Upper lobe of left lung (tissue), 6 donors: ENCODE measurements around the gene PLBD2. TPM values are rescaled to one million over a fixed set of nuclear protein-coding genes. Genes with fewer than 3 reads are reported as not detected.
A peak's percentile ranks its signal among the peaks of the same experiment; 100 is the strongest.

ENCODE experiments used
- ATAC-seq, 2 donors: fragments of 200-7000 bp; cut with Tn5 transposase; one replicate each; pipeline ENCODE4 v1.9.1; 2022; ENCODE audit warnings: mild to moderate bottlenecking in 2 of 2, moderate library complexity in 2 of 2; ENCODE audit not compliant: low FRiP score in 2 of 2
- DNase-seq, 2 donors: peaks; one replicate each; pipeline ENCODE4 v3.0.0-alpha.2; 2019 to 2020
- H3K27ac ChIP-seq, 4 donors: fragments of 200-600 bp; sonication (generic); one replicate each; pipeline ENCODE4 v1.5.1; 2016 to 2019
- H3K27me3 ChIP-seq, 4 donors: fragments of 200-600 bp; sonication (generic); one replicate each; pipeline ENCODE4 v1.5.1; 2017 to 2019
- H3K36me3 ChIP-seq, 4 donors: fragments of 200-600 bp; sonication (generic); one replicate each; pipeline ENCODE4 v1.5.1; 2016 to 2019
- H3K4me1 ChIP-seq, 4 donors: fragments of 200-600 bp; sonication (generic); one replicate each; pipeline ENCODE4 v1.5.1; 2018 to 2019
- H3K4me3 ChIP-seq, 4 donors: fragments of 200-600 bp; sonication (generic); one replicate each; pipeline ENCODE4 v1.5.1; 2017 to 2019; ENCODE audit warnings: mild to moderate bottlenecking in 2 of 4, moderate library complexity in 1 of 4
- H3K9me3 ChIP-seq, 4 donors: fragments of 200-600 bp; sonication (generic); one replicate each; pipeline ENCODE4 v1.5.1; 2018 to 2019
- EP300 ChIP-seq, 4 donors: sonication (generic); formaldehyde crosslinking; IDR thresholded peaks; one replicate each; pipeline ENCODE4 v1.5.1; 2017; ENCODE audit warnings: antibody characterized with exemption in 4 of 4, control low read depth in 2 of 4
- POLR2A ChIP-seq, 4 donors: fragments of 450-650 bp; IDR thresholded peaks; one replicate each; pipeline ENCODE4 v1.5.1; 2016 to 2017; ENCODE audit warnings: antibody characterized with exemption in 4 of 4, mild to moderate bottlenecking in 2 of 4
- POLR2AphosphoS5 ChIP-seq, 2 donors: sonication (generic); formaldehyde crosslinking; IDR thresholded peaks; one replicate each; pipeline ENCODE4 v1.5.1; 2017; ENCODE audit warnings: antibody characterized with exemption in 2 of 2
- WGBS, 2 donors: methylation state at CpG; one replicate each; pipeline ENCODE4 v1.1.5; 2017 to 2018; 5-methylcytosine and 5-hydroxymethylcytosine counted together
- total RNA-seq, 6 donors: library from RNA; depleted of rRNA in 4 of 6; stranded (reverse); fragments of >200 nt in 4 of 6; gene quantifications; one replicate each; pipeline versions ENCODE4 v1.1.0 to v1.2.1, GENCODE V29; 2016 to 2021
- TF ChIP-seq, protein P1 (sequence below), 6 experiments: fragments of 450-650 bp in 4 of 6; fragments of 200-600 bp in 2 of 6; sonication (generic) in 2 of 6; IDR thresholded peaks; one replicate each; pipeline ENCODE4 v1.5.1; 2016 to 2019; ENCODE audit warnings: antibody characterized with exemption in 6 of 6
- donor health status: DM: no; HTN: no; CAD: no; lungs with moderate emphysema.
- donor health status: DM: no; HTN: yes; CAD: no; lungs with severe emphysema.

PLBD2 gene
- total RNA-seq, 6 donors from 2014 or later: 19.5 to 60.0 (median 46.4) TPM

DNA sequence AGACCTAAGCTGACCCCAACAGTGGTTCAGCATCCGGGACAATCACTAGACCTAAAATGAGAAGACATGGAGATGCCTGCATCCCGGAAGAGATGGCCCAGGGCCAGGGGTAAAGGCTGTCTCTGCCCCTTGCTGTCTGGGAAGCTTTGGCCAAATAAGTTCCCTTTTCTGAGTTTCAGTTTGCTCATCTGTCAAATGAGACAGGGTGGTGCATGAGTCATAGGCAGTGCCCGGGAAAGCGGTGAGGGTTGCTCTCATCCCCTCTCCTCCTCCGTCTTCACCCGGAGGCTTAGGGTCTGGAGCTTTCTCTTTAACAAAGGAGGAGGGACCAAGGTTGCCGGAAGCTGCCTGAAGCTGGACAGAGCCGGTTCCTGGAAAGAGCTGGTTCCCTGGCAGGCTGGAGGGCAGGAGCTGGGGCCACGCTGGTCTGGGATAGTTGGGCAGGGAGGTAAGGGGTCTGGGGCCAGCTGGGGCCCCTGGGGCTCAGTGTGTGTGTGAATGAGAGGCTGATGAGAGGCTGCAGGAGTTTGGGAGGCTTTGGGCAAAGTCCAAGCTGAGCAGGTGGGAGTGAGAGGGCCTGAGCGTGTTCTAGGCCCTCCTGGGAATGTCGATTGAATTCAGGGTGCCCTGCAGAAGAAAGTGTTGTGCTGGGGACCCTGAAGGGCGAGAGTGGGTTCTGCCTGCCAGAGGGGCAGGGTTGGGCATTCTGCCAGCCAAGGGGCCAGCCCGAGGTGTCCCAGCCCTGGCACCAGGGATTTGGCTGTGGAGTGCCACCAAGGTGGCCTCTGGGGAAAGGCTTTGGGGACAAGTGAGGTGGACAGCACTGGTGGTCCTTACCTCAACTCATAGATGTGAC is 63.9 kb downstream of the PLBD2 start, which contains the start of gene SDSL:
Gene SDSL, plus strand, starts transcription at position 351 of the 856 bp plus-strand sequence. CDS start 5,603 bp downstream, outside the sequence.
- 12 to 17% methylated on average over 6 to 13 of the region's 13 CpGs for WGBS, 2 donors
- peak within 1 kb of the TSS; percentile 13 to 82 (median 68) for H3K27ac ChIP-seq
- DNase-seq (peak in 1 of 2 donors; percentile 83), ATAC-seq (peak; percentile 78 to 94)
- peak within 1 kb of the TSS; percentile 14 to 59 (median 44) for H3K4me3 ChIP-seq
- no peaks in the 10 kb centered on the region for H3K36me3 ChIP-seq
- peaks cover 5 to 22% (median 11%) of the 10 kb centered on the region in 4 donors for H3K4me1 ChIP-seq
- no peaks in the 10 kb centered on the region for H3K9me3 ChIP-seq
- no peaks in the 10 kb centered on the region for H3K27me3 ChIP-seq
- TF ChIP-seq POLR2AphosphoS5 (IDR thresholded peaks at IDR 0.05) (peak; percentile 28 to 31), EP300 (IDR thresholded peaks at IDR 0.05) (peak in 1 of 4 donors; percentile 46), POLR2A (IDR thresholded peaks at IDR 0.05) (peak in 1 of 4 donors; percentile 76)
- TF ChIP-seq, protein P1, sequence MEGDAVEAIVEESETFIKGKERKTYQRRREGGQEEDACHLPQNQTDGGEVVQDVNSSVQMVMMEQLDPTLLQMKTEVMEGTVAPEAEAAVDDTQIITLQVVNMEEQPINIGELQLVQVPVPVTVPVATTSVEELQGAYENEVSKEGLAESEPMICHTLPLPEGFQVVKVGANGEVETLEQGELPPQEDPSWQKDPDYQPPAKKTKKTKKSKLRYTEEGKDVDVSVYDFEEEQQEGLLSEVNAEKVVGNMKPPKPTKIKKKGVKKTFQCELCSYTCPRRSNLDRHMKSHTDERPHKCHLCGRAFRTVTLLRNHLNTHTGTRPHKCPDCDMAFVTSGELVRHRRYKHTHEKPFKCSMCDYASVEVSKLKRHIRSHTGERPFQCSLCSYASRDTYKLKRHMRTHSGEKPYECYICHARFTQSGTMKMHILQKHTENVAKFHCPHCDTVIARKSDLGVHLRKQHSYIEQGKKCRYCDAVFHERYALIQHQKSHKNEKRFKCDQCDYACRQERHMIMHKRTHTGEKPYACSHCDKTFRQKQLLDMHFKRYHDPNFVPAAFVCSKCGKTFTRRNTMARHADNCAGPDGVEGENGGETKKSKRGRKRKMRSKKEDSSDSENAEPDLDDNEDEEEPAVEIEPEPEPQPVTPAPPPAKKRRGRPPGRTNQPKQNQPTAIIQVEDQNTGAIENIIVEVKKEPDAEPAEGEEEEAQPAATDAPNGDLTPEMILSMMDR (IDR thresholded peaks at IDR 0.05): no peak

DNA sequence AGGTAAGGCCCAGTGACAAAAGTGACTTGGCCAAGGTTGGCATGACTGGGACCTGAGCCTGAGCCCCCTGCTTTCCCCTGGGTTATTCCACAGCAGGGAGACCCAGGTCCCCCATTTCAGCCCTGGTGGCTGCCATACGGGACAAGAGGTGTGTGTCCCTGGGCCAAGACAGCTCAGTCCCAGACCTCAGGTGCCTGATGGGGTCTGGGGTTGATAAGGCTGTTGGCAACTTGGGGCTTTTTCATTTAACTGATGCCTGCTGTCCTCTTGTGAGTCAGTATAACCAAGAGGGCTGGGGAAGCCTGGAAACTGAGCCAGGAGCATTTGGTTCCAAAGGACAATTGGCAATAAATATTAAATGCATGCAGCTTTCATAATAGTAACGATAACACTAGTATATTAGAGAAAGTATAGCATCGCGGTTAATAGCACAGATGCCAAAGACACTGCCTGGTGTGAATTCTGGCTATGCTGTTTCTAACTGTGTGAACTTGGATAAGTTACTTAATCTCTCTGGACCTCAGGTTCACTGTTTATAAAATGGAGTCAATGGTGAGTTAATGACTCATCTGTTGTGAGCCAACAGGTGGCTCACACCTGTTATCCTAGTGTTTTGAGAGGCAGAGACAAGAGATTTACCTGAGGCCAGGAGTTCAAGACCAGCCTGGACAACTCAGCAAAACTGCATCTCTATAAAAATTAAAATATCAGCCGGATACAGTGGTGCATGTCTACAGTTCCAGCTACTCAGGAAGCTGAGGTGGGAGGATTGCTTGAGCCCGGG is 64.7 kb downstream of the PLBD2 start:
- peak overlapping the region; percentile 13 to 82 (median 68) for H3K27ac ChIP-seq
- 82 to 83% methylated on average over 5 to 6 of the region's 6 CpGs for WGBS, 2 donors
- H3K4me3 ChIP-seq: peak overlapping the region in 3 of 4 donors; percentile 39 to 59 (median 49)
- no peaks in the 10 kb centered on the region for H3K9me3 ChIP-seq
- no peak for TF ChIP-seq POLR2A (IDR thresholded peaks at IDR 0.05)
- TF ChIP-seq, protein P1 (IDR thresholded peaks at IDR 0.05): no peak
- no peak for TF ChIP-seq POLR2AphosphoS5 (IDR thresholded peaks at IDR 0.05)
- TF ChIP-seq EP300 (IDR thresholded peaks at IDR 0.05): no peak
- ATAC-seq: no peak
- H3K27me3 ChIP-seq: no peaks in the 10 kb centered on the region
- no peaks in the 10 kb centered on the region for H3K36me3 ChIP-seq
- no peak for DNase-seq
- H3K4me1 ChIP-seq: peaks cover 5 to 22% (median 11%) of the 10 kb centered on the region in 4 donors

DNA sequence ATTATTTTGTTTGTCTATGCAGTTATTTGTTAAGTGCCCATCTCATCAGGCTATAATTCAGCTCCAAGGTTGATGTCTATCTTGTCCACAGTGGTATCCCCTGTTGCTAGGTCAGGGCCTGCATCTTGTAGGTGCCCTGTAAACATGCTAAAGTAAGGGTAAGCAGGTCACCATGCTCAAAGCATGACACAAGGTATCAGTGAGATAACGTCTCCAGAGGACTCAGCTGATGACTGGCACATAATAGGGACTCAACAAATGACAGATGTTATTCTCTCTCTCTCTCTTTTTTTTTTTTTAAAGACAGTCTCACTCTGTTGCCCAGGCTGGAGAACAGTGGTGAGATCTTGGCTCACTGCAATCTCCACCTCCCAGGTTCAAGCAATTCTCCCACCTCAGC is 66.1 kb downstream of the PLBD2 start:
- no peak overlapping the region for H3K27ac ChIP-seq
- no peak for DNase-seq
- H3K36me3 ChIP-seq: no peaks in the 10 kb centered on the region
- H3K4me1 ChIP-seq: peaks cover 5 to 22% (median 11%) of the 10 kb centered on the region in 4 donors
- WGBS, 2 donors: 90% methylated on average over 1 of the region's 1 CpG
- no peaks in the 10 kb centered on the region for H3K27me3 ChIP-seq
- no peak overlapping the region for H3K4me3 ChIP-seq
- TF ChIP-seq POLR2AphosphoS5 (IDR thresholded peaks at IDR 0.05): no peak
- TF ChIP-seq, protein P1 (IDR thresholded peaks at IDR 0.05): no peak
- no peak for TF ChIP-seq EP300 (IDR thresholded peaks at IDR 0.05)
- TF ChIP-seq POLR2A (IDR thresholded peaks at IDR 0.05): no peak
- H3K9me3 ChIP-seq: no peaks in the 10 kb centered on the region
- no peak for ATAC-seq

DNA sequence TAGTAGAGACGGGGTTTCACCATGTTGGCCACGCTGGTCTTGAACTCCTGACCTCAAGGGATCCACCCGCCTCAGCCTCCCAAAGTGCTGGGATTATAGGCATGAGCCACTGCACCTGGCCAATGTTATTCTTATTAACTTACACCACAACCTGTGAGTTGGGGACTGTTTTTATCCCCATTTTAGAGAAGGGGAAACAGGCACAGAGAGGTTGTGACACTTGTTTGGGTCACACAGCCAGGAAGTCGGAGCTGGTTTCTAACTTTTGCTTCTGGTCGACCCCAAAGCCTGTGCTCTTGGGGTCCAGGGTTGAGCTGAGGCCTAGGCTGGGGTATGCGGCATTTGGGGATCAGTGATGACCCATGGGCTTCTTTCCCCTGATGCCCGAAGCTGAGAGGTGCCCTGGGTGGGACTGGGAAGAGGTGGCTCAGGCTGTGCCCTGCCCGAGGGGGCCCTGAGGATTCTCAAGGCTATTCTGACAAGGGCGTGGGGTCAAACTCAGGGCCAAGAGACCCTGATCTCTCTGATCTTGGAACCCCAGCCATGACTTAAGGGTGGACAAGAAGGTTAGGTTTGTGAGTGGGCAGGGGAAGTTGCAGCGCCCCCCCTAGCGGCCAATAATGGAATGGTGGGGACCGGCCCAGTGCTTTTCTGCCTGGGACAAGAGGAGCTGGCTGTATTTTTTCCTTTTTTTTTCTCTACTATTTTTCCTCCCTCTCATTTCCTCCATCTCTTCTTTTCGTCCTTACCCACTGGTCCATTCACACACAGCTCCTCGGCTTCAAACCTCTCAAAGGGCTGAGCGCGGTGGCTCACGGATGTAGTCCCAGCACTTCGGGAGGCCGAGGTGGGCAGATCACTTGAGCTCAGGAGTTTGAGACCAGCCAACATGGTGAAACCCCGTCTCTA is 66.8 kb downstream of the PLBD2 start:
- H3K4me3 ChIP-seq: no peak overlapping the region
- H3K27ac ChIP-seq: no peak overlapping the region
- H3K27me3 ChIP-seq: no peaks in the 10 kb centered on the region
- H3K36me3 ChIP-seq: no peaks in the 10 kb centered on the region
- H3K9me3 ChIP-seq: no peaks in the 10 kb centered on the region
- 53 to 59% methylated on average over 14 to 20 of the region's 20 CpGs for WGBS, 2 donors
- peaks cover 5 to 22% (median 11%) of the 10 kb centered on the region in 4 donors for H3K4me1 ChIP-seq
- TF ChIP-seq EP300 (IDR thresholded peaks at IDR 0.05) (no peak), POLR2AphosphoS5 (IDR thresholded peaks at IDR 0.05) (no peak)
- TF ChIP-seq, protein P1 (IDR thresholded peaks at IDR 0.05): peak; percentile 64 to 80 (median 67)
- DNase-seq (peak in 1 of 2 donors; percentile 40), ATAC-seq (peak in 1 of 2 donors; percentile 50)
